HG03571 (cell line): ENCODE results near the gene NPTXR.

Experiments used
- ATAC-seq: cut with Tn5 transposase; IDR thresholded peaks from one replicate; pipeline ENCODE4 v1.9.1; 2021; ENCODE audit not compliant: unreplicated experiment

The NPTXR gene

DNA sequence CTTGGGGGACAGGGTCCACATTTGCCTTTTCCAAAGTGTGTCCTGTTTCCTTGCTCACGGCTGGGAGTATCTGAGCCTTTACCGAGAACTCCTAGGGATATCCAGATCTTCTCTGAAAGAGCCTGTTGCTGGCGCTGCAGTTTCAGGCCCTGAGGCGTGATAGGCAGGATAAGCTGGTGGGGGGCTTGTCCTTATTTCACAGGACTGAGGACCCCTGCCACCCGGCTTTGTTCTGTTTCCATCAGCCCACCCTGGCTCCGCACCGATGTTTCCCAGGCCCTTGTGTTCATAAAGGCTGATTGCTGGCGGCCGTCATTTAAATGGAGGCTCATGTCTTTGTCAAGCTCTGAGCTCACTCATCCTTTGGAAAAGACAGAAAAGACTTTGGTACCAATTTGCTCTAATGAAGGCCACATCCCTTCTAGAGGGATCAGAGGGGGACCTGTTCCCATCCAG, 9.4 kb upstream of the NPTXR start:
- no peak for ATAC-seq

DNA sequence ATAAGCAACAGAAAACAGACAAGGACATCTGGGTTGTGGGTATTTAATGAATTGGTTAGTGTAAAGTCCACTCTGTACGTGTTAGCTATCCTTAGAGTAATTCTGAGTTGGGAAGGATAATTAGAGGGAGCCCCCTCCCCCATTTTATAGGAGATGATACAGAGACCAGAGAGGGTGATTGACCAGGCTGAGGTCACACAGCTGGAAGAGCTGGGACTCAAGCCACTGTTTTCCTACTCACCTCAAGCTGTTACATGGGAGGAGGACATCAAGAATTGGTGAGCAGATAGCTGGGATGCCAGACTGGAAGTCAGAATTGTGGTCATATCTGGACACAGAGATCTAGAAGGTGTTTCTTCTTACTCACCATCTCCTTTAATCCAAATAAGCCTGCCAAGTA, 8.7 kb upstream of the NPTXR start:
- no peak for ATAC-seq

DNA sequence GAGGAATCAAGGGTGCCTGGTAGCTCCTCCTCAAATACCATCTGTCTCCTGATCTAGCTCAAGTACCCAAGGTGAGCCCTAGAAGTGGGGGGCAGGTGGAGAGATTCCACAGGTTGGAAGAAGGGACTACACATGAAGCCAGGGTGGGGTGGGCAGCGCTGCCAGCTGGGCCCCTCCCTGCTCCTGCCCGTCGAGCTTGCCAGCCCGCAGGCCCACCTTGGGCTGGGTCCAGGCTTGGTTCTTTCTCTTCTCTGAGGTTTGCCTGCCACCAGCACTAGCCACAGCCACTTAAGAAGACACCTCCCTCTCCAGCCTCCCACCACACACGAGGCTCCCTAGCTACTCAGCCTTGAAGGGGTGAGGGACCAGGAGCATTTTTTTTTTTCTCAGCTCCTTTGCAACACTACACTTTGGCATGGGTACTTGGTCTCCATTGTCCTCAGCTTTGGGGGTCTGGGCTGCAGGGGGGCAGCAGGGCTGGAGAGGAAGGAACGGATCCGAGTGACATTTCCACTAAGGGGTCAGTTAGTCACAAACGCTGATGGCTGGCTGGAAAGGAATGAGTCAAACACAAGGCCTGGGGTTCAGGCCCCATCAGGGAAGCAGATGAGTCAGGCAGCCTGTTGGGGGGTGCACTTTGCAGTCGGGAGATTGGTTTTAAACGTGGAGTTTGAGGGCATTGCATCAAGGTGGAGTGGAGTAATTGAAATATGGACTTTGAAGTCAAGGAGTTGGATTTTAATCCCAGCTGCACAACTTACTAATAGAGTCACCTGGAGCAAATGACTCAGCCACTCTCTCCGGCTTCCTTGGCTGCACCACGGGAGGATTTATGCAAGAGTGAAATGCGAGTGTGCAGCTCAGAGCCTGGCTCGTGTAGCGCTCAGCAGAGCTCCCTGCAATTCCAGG, 7.4 kb upstream of the NPTXR start:
- no peak for ATAC-seq

- no peak for ATAC-seq
Measured at GRCh38 chr22:38850399-38850798, 6.6 kb upstream of the NPTXR start.

- ATAC-seq = no peak
Measured at GRCh38 chr22:38849811-38850210, 6.0 kb upstream of the NPTXR start.

- no peak for ATAC-seq
Measured at GRCh38 chr22:38846412-38846811, 2.6 kb upstream of the NPTXR start.

- ATAC-seq = no peak
Measured at GRCh38 chr22:38845004-38845740, 1.3 kb upstream of the NPTXR start.

- ATAC-seq = no peak
Measured at GRCh38 chr22:38844315-38845003, 631 bp upstream of the NPTXR start.

DNA sequence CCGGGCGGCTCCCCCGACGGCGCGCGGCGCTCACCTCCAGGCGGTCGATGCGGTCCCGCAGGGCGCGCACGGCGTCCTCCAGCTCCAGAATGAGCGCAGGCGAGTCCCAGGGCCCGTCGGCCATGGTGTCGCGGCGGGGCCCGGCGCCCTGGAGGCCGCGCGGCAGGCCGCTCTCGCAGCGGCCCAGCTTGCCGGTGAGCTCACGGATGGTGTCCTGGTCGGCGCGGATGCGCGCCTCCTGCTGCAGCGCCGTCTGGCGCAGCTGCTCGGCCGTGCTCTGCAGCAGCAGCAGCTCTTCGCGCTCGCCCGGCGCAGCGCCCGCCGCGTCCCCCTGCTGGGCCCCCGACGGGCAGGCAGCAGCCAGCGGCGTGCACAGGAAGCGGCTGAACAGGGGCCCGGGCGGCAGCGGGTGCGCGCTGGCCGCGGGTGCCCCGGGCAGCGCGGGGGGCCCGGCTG, 599 bp downstream of the NPTXR start:
- ATAC-seq = no peak

DNA sequence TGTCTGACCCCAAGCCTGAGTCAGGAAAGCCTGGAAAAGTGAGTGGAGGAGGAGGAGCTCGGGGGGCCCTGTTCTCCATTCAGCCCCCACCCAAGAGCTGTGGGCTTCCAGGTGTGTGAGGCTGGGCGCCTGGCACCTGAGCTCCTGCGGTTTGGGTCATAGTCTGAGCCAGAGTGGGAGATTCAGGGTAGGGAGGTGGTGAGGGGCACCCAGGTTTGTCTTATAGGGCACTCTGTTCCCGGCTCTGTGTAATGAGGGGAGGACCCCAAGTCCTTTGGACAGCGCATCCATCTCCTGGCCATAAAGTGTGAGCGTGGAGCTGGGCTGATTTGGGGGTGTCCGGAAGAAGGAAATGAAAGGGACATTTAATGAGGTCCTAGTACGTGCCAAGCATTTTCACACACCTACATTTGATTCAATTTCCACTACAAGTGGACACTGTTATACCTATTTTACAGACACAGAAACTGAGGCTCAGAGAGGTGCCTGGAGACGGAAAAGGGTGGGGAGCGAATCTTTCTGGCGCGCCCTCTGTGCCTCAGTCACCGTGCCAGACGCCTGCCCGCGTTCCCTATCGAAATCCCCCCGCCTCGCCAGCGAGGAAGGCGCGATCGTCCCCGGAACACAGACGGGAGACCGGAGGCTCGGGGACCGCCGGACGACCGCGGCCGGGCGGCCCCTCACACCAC, 1.2 kb downstream of the NPTXR start:
- ATAC-seq = no peak

GRCh38 chr22:38841635-38842034, 2.2 kb downstream of the NPTXR start:
- ATAC-seq = no peak

DNA sequence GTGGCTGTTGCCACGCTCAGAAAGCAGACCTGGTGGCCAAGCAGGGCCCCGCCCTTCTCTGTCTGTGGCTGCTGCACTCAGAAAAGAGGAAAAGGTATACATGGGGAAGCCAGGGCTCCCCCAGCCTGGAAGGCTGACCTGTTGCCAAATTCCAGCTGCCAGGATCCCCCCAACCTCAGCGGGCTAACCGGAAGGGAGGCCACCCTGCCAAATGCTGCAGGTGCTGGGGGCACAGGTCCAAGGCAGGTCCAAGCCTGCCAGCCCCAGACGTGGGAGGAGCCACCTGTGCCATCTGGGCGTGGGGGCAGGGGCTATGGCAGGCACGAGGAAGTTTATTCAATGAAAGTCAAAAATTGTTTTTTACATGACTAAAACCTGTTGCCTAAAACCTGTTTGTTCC, 2.6 kb downstream of the NPTXR start:
- no peak for ATAC-seq

GRCh38 chr22:38840129-38840528, 3.7 kb downstream of the NPTXR start:
- ATAC-seq = no peak

GRCh38 chr22:38839686-38840085, 4.1 kb downstream of the NPTXR start:
- ATAC-seq = no peak

GRCh38 chr22:38837414-38837928, 6.4 kb downstream of the NPTXR start:
- no peak for ATAC-seq

DNA sequence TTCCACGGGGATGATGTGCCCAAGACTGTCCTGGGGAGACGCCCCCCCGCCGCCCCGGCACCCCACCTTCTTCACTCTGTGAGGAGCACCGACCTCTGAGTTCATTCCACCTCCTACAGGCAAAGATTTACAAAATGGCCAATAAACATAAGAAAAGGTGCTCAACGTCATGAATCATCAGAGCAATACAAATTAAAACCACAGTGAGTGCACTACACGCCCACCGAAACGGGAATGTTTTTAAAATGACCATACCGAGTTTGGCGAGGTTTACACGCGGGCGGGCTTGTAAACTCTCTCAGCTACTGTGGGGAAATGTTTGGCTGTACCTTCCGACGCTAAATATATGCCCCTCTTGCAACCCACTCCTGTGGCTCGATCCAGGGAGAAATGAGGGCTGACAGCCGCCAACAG, 7.9 kb downstream of the NPTXR start:
- no peak for ATAC-seq

DNA sequence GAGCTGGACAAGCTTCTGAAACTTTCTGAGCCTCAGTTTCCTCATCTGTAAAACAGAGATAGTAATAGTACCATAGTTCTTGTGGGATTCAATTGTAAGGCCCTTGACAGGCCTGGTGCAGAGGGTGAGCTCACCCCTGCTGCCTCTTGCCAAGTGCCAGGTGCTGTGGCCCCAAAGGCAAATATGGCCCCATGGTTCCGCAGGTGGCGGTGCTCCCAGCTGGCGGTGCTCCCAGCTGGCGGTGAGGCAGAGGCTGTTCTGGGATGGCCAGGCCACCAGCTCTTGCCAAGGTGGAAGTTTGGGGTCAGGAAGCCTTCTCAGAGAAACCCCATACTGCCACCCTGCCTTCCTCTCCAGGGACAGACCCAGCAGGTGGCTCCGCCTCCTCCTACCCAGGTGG, 8.8 kb downstream of the NPTXR start:
- no peak for ATAC-seq

DNA sequence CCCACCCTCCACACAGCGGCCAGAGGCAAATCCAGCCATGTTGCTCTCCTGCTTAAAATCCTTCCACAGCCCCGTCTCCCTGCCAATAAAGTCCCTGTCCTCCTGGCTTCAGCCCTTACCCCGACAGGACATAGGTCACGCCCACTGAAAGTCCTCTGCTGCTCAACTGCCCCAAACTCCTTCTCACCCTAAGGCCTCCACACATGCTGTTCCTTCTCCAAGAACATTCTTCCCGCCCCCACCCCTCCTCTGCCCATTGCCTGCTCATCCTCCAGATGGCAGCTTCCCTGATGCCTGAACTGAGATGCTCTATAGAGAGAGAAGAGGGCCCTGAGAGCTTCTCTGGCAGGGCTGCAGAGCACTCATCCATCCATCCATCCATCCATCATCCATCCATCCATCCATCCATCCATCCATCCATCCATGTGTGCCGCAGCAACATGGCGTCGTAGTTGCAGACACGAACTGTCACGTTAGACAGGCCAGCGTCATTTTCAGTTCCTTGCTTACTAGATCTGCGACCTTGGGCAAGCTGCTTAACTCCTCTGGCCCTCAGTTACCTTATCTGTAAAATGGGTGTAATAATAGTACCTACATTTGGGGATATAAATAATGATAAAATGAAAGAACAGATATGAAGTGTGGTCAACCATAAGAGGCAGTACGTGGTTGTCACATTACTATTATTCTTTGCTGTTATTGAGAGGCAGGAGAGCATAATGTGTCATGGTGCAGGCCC, 9.4 kb downstream of the NPTXR start:
- no peak for ATAC-seq

DNA sequence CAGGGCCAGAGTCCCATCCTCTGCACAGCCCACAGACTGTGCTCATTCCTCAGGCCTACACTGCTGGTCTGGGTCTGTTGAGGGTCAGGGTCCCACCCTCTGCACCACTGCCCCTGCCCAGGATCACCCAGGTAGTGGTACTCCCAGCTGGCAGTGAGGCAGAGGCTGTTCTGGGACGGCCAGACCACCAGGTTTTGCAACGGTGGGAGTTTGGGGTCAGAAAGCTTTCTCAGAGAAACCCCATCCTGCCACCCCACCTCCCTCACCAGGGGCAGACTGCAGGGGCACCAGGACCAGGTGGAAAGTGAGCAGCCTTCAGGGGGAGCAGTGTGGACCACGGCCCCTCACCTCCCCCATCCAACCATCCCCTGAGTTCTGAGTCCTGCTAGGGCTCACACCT, 10.8 kb downstream of the NPTXR start:
- no peak for ATAC-seq
